HG02610 (cell line): Measurements from ENCODE around the gene MSLN.
"Not testable (repeated sequence)": the region's sequence is repeated elsewhere in the genome, so short reads cannot be mapped to it uniquely, and the experiment has no call there.

Source experiments
- ATAC-seq: cut with Tn5 transposase; IDR thresholded peaks from one replicate; pipeline ENCODE4 v1.9.1; 2021; ENCODE audit warnings: mild to moderate bottlenecking, moderate library complexity; ENCODE audit not compliant: unreplicated experiment

The MSLN gene

GRCh38 chr16:760545-761343, at the start of gene MSLN:
TSS of gene MSLN (plus strand) at chr16:760734. CDS start at chr16:762681, 1,947 bp downstream.
- no peak for ATAC-seq

- ATAC-seq, result no peak
Measured at GRCh38 chr16:711084-711483, 49.5 kb upstream of the MSLN start.

DNA sequence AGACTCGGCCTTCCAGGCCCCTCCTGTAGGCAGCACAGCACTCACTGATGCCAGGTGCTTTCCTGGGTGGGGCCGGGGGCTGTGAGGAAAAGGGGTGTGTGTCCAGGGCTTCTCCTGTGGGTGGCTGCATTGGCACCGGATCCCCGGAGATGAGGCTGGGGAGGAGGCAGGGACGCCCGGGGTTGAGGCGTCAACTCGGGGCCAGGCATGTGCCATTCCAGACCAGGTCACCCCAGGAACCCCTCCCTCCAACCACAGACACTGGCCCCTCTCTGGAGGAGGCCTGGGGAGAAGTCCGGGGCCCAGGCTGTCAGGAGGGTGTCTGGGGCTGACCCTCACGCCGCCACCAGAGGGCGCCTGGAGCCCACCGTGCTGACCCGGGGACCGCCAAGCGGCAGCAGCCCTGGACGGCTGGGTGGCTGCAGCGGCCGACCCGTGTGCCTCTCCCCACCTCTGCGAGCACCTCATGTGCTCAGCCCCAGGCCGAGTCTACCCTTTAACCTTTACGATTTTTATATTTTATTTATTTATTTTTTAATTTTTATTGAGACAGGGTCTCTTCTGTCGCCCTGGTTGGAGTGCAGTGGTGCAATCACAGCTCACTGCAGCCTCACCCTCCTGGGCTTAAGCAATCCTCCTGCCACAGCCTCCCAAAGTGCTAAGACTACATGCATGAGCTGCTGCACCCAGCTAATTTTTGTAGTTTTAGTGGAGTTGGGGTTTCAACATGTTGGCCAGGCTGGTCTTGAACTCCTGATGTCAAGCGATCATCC, 48.8 kb upstream of the MSLN start:
- peak; percentile 43 for ATAC-seq

- ATAC-seq, result not testable (repeated sequence)
Measured at GRCh38 chr16:712740-713250, 47.7 kb upstream of the MSLN start.

GRCh38 chr16:714079-714478, 46.5 kb upstream of the MSLN start:
- ATAC-seq, result no peak

DNA sequence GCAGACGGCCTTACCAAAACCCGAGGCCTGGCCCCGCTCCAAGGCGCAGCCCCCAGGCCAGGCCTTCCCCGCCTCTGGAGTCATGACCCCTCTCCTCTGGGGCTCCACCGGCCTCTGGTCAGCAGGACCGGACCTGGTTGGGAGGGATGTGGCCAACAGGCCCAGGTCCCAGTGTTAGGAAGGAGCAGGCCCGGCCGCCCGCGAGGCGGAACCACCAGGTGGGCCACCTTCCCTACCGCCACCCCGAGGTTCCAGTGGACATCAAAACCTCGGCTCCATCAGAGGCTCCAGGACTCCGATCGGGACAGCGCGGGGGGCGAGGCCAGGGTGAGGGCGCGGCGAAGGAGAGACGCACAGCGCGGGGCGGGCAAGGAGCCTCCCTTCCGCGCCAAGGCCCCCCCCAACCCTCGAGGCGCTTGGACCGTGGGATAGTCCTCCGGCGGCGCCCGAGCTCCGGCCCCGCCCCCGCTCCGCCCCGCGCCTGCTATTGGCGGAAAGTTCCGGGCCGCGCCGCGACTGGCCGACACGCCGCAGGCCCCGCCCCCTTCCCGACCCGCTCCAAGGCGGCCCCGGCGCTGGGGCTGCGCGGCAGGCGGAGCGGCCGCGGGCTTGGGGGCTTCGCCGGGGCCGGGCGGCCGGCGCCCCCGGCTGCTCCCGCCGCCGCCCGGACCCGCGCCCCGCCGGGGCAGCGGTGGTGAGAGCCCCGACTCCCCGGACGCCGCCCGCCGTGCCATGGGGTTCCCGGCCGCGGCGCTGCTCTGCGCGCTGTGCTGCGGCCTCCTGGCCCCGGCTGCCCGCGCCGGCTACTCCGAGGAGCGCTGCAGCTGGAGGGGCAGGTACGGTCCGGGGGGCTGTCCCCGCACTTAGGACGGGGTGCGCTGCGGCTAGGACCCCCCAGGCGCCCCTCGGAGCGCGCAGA, 45.7 kb upstream of the MSLN start, which contains the start of gene METRN:
Gene METRN, plus strand, starts transcription at position 561 of the 919 bp plus-strand sequence. Its CDS starts 172 bp downstream, at position 733.
- peak; percentile 77 for ATAC-seq

DNA sequence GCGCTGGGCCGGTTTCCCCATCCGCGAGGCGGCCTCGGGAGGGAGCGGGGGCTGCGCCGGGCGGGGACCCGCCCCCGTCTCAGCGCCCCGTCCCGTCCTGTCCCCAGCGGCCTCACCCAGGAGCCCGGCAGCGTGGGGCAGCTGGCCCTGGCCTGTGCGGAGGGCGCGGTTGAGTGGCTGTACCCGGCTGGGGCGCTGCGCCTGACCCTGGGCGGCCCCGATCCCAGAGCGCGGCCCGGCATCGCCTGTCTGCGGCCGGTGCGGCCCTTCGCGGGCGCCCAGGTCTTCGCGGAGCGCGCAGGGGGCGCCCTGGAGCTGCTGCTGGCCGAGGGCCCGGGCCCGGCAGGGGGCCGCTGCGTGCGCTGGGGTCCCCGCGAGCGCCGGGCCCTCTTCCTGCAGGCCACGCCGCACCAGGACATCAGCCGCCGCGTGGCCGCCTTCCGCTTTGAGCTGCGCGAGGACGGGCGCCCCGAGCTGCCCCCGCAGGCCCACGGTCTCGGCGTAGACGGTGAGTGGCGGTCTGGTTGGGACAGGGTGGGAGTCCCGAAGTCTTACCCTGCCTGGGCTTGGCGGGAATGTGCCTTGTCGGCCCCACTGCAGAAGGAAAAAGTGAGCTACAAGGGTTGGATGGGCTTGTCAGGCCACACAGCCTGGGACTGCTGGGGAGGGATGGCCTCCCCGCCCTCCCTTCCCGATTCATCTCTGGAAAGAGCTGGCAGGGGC, 44.9 kb upstream of the MSLN start:
- peak; percentile 7 for ATAC-seq

DNA sequence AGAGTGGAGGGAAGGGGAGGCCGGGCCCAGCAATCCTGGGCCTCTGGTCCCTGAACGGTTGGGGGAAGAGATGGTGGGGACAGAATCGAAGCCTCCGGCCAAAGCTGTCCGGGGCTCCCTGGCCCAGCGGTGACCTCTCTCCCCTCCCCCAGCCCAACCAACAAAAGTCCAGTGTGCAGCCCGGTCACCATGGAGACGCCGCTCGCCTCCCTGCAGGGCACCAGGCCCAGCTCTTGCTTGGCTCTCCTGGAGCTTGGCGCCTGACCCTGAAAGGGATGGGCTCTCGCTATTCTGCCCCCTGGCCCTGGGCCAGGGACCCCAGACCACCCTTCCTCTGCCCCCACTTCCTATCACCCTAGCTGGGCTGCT, 44.4 kb upstream of the MSLN start:
- ATAC-seq, result no peak

DNA sequence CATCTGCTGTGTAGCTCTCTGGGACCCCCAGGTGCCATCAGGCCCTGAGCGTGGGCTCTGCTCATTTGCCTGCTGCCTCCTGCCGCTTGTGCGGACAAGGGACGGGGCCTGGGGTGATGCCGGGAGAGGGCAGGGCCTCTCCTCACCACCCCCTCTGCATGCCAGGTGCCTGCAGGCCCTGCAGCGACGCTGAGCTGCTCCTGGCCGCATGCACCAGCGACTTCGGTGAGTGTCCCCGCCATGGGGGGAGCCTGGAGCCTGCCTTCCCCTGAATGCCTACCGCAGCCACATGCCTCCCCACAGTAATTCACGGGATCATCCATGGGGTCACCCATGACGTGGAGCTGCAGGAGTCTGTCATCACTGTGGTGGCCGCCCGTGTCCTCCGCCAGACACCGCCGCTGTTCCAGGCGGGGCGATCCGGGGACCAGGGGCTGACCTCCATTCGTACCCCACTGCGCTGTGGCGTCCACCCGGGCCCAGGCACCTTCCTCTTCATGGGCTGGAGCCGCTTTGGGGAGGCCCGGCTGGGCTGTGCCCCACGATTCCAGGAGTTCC, 43.7 kb upstream of the MSLN start:
- no peak for ATAC-seq

GRCh38 chr16:717450-718245, 42.9 kb upstream of the MSLN start:
- no peak for ATAC-seq

DNA sequence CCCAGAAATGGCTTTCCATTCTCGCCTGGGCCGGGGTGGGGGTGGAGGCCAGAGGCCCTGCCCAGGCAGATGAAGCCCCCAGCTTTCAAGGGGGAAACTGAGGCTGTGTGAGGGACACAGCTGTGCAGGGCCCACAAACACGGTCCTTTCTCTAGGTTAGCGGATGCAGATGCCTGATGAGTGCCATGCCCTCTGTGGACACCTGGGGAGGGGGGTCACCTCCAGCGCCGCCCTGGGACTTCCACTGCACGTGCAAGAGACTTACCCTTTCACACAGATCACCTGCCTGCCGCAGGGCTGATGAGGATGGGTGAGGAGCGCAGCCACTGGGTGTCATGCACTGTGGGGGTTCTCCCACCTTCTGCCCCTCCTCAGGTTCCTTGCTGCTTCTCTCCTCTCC, 42.1 kb upstream of the MSLN start:
- ATAC-seq, result no peak

DNA sequence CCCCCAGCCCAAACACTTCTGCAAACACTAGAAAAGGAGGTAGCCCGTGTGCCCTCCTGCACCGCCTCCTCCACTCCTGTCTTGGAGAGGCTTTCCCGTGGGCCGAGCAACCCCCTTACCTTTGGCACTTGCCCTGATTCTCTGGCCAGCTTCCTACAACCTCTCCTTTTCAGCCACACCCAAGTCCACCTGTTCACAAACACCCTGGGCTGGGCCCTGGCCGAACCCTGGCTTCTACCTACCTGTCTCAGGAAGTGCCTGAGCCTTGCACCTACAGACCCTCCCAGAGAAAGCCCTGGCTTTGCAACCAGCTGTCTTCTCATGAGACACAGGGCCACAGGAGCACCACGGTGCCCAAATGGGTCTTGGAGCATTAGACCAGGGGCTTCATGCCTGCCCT, 41.6 kb upstream of the MSLN start:
- no peak for ATAC-seq

DNA sequence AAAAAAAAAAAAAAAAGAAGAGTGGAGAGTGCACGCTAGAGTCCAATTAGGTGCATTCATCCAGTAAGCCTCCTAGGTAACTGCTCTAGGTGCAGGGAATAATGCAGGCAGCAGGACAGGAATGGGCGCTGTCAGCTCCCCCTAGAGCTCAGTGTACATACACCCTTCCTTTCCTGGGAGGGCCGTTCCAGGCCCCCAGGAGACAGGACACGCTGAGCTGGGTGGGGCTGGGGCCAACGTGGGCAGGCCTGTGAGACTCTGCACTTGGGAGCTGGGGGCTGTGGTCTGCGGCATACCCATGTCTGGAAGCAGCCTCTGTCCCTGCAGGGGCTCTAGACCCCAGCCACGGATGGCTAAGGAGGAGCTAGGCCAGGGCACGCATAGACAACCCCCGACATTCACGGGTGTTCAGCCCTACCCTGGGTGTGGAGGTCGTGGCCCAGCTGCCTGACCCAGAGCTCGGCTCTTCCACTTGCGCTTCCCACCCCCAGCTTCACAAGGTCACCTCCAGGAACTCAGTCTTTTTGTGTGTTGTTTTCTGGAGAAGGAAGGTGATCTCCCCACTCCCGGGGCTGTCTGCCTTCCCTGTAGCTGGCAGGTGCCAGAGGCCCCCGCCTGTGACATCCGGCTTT, 40.6 kb upstream of the MSLN start:
- ATAC-seq, result no peak

DNA sequence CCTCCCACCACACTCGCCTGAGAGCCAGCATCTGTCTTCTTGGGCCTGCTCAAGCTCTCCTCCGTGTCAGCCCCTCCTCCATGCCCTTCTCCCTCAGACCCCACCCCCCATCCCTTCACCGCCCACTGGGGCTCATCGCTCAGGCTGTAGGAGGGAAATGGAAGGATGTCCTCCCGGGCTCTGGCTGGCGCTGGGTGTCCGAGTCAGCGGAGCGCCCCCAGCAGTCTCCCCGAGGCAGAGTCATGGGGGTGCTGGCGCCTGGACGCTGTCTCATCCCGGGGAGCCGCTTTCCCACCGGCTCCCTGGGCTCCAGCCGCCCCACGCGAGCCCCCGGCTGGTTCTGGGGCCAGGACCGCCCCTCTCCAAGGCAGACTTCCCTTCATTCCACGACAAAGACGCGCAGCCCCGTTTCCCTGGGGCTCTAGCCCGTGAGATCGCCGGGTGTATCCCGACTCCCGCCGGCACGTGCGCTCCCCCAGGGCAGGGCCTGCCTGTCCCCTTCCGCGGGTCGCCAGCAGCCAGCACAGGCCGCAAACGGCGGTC, 40.0 kb upstream of the MSLN start:
- no peak for ATAC-seq

DNA sequence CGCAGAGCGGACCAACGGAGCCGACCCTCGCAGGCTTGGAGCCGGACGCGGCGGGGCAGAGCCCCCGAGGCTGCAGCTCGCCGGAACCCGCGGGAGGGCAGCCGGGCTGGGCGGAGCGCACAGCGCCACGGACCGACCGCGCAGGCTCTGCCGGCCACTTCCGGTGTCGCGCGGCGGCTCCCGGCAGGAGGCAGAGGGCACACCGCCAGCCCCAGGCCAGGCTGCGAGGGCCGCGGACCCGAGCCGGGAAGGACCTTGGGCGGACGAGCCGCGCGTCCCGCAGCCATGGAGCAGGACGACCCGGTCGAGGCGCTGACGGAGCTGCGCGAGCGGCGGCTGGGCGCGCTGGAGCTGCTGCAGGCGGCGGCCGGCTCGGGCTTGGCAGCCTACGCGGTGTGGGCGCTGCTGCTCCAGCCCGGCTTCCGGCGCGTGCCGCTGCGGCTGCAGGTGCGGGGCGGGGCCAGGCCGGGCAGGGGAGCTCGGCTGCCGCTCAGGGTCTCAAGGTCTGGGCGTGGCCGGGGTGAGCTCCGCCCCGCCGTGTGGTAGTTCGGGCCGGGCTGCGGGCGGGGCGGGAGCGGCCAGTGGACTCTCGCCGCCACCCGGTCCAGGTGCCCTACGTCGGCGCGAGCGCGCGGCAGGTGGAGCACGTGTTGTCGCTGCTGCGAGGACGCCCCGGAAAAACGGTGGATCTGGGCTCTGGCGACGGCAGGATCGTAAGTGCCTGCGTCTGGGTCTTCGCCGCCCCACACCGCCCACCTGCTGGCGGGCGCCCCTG, 39.4 kb upstream of the MSLN start, which contains the start of gene ANTKMT:
Gene ANTKMT, plus strand, starts transcription at position 157 of the 775 bp plus-strand sequence. Its CDS starts 129 bp downstream, at position 286.
- peak; percentile 73 for ATAC-seq

DNA sequence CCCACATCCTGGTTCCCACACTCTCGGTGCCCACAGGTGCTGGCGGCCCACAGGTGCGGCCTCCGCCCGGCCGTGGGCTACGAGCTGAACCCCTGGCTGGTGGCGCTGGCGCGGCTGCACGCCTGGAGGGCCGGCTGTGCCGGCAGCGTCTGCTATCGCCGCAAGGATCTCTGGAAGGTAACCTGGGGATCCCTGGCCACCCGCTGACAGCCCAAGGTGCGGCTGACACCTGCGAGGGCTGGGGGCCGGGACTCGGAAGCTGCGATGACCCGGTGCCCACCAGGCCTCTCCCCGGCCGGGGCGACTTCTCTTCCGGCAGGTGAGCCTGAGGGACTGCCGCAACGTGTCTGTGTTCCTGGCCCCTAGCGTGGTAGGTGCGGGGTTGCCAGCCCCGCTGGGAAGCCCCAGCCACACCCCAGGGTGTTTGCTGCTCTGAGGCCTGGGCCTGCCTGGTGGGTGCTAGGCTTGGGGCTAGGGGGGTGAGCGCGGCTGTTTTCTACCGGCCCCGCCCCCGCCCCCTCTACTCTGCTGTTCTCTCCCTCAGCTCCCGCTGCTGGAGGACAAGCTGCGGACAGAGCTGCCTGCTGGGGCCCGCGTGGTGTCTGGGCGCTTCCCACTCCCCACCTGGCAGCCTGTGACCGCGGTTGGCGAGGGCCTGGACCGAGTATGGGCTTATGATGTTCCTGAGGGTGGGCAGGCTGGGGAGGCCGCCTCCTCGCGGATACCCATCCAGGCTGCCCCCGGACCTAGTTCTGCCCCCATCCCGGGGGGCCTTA, 38.6 kb upstream of the MSLN start:
- ATAC-seq, result no peak
